Tibial nerve (tissue), 3 donors: Measurements from ENCODE around the gene CABYR.

Source experiments
- POLR2A ChIP-seq, 2 donors: fragments of 450-650 bp; IDR thresholded peaks; one replicate each; pipeline ENCODE4 v1.6.1; 2017; ENCODE audit warnings: antibody characterized with exemption in 2 of 2, mild to moderate bottlenecking in 2 of 2, moderate library complexity in 2 of 2
- TF ChIP-seq, protein P1 (sequence below), 5 experiments: fragments of 200-600 bp in 3 of 5; fragments of 450-650 bp in 2 of 5; sonication (generic) in 3 of 5; IDR thresholded peaks; one replicate each; pipeline ENCODE4 v1.5.1; 2016 to 2019; ENCODE audit warnings: antibody characterized with exemption in 5 of 5, mild to moderate bottlenecking in 3 of 5, moderate library complexity in 2 of 5

DNA sequence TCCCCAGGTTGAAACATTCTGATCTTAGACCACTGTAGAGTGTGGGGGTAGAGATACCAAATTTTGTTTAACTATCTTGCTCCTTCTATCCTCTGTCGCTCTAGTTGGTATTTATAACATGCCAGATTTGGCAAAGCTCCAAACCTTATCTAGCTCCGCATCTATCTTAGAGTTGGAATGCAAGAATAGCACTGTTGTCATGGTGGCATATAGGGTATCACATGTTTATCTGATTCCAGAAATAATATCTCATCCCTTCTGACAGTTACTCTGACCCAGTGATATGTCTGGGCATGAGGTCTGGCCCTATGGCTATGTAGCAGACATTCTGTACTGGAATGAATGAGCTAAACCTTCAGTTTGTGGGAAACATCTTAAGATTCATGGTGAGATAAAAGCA lies 51.7 kb downstream of the CABYR start:
- no peak for TF ChIP-seq POLR2A (IDR thresholded peaks at IDR 0.05)
- TF ChIP-seq, protein P1, sequence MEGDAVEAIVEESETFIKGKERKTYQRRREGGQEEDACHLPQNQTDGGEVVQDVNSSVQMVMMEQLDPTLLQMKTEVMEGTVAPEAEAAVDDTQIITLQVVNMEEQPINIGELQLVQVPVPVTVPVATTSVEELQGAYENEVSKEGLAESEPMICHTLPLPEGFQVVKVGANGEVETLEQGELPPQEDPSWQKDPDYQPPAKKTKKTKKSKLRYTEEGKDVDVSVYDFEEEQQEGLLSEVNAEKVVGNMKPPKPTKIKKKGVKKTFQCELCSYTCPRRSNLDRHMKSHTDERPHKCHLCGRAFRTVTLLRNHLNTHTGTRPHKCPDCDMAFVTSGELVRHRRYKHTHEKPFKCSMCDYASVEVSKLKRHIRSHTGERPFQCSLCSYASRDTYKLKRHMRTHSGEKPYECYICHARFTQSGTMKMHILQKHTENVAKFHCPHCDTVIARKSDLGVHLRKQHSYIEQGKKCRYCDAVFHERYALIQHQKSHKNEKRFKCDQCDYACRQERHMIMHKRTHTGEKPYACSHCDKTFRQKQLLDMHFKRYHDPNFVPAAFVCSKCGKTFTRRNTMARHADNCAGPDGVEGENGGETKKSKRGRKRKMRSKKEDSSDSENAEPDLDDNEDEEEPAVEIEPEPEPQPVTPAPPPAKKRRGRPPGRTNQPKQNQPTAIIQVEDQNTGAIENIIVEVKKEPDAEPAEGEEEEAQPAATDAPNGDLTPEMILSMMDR (IDR thresholded peaks at IDR 0.05) = no peak
